ENCODE results near the gene JAG2.

DNA sequence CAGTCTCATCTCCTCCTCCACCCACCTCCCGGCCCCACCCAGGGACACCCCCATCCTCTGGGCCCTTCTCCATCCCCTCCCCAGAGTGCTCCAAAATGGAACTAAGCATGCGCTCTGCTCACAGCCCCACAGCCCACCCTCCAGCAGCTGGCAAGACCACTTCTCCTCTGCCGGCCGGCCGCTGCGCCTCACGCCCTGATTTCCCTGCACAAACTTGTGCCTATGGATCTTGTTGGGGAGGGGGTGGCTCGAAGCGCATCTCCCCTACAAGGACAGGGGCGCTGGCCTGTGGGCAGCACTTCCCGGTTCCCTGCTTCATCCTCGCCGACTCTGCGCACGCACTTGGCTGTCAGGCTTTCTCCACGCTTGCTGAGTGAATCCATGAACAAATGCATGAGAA is 32.1 kb upstream of the JAG2 start:
- TF ChIP-seq, protein P1, sequence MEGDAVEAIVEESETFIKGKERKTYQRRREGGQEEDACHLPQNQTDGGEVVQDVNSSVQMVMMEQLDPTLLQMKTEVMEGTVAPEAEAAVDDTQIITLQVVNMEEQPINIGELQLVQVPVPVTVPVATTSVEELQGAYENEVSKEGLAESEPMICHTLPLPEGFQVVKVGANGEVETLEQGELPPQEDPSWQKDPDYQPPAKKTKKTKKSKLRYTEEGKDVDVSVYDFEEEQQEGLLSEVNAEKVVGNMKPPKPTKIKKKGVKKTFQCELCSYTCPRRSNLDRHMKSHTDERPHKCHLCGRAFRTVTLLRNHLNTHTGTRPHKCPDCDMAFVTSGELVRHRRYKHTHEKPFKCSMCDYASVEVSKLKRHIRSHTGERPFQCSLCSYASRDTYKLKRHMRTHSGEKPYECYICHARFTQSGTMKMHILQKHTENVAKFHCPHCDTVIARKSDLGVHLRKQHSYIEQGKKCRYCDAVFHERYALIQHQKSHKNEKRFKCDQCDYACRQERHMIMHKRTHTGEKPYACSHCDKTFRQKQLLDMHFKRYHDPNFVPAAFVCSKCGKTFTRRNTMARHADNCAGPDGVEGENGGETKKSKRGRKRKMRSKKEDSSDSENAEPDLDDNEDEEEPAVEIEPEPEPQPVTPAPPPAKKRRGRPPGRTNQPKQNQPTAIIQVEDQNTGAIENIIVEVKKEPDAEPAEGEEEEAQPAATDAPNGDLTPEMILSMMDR (tag by site-specific recombination; IDR thresholded peaks at IDR 0.05) = no peak
- TF ChIP-seq ZNF133 (tag by site-specific recombination; IDR thresholded peaks at IDR 0.05) = no peak
- TF ChIP-seq ZNF175 (tag by site-specific recombination; IDR thresholded peaks at IDR 0.05) = no peak
- no peak for TF ChIP-seq YY2 (tag by site-specific recombination; IDR thresholded peaks at IDR 0.05)
- TF ChIP-seq, protein P2, sequence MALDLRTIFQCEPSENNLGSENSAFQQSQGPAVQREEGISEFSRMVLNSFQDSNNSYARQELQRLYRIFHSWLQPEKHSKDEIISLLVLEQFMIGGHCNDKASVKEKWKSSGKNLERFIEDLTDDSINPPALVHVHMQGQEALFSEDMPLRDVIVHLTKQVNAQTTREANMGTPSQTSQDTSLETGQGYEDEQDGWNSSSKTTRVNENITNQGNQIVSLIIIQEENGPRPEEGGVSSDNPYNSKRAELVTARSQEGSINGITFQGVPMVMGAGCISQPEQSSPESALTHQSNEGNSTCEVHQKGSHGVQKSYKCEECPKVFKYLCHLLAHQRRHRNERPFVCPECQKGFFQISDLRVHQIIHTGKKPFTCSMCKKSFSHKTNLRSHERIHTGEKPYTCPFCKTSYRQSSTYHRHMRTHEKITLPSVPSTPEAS (tag by site-specific recombination; IDR thresholded peaks at IDR 0.05) = no peak
- TF ChIP-seq KLF16 (tag by site-specific recombination; IDR thresholded peaks at IDR 0.05) = no peak
- TF ChIP-seq ZNF121 (tag by site-specific recombination; IDR thresholded peaks at IDR 0.05) = no peak
